ENCODE measurements around the gene ARHGAP26.
"Not testable (repeated sequence)": the region's sequence is repeated elsewhere in the genome, so short reads cannot be mapped to it uniquely, and the experiment has no call there.

ARHGAP26 gene

DNA sequence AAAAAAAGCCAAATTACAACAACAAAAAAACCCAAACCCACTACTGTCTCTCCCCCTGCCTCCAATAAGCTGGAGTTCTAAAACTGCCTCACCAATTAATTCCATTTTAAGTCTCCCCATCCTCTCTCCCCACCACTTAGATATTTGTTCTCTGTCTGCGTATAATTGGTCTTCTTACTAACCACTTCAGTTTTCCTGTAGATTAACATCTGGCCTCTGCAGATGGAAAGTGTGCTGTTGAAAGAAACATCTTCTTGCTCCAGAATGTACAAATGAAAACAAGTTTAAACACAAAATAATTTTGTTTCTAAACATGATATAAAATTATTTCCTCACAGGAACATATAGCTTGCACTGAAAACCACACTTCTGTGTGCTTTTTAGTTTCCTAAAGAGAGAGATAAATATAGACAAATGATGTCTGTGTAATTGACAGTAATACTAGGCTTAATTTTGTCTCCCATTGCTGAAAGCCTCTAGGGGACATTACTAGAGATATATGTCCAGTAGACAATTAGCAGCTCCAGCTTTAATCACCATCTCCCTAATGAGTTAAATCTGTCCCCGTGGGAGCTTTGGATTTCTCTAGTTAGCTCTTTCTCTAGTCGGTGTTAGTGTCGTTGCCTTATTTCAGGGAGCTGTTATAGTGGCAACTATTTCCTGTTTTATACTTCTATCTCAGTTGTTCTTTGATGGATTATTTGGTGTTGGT lies 164.0 kb downstream of the ARHGAP26 start:
- DNase-seq (ENCODE audit: low spot score), result no peak

DNA sequence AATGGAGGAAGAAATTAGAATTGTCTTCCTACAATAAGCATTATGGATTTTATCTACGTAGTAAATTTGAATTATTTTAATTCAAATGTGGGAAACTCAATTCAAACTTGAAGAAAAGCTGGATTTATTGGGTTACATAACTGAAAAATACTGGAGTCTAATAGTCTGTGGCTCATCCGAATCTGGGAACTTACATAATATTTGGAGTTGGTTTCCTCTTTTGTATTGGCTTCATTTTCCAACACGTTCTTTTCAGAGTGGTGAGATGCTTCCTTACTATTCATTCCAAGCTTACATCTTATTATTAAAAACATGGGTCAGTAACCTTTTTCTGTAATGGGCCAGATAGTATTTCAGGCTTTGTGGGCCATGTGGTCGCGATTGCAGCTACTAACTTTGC lies 164.8 kb downstream of the ARHGAP26 start:
- no peak for DNase-seq (ENCODE audit: low spot score)

DNA sequence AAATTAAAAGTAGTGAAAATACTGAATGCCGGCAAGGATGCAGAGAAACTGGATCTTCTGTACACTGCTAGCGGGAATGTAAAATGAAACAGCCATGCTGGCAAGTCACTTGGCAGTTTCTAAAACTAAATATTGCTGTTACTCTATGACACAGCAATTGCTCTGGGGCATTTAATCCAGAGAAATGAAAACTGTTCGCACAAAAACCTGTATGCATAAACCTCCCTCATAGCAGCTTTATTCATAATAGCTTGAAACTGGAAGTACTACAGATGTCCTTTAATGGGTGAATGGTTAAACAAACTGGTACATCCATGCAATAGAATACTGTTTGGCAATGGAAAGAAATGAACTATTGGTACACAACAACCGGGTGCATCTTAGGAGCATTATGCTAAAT lies 167.2 kb downstream of the ARHGAP26 start:
- no peak for DNase-seq (ENCODE audit: low spot score)

DNA sequence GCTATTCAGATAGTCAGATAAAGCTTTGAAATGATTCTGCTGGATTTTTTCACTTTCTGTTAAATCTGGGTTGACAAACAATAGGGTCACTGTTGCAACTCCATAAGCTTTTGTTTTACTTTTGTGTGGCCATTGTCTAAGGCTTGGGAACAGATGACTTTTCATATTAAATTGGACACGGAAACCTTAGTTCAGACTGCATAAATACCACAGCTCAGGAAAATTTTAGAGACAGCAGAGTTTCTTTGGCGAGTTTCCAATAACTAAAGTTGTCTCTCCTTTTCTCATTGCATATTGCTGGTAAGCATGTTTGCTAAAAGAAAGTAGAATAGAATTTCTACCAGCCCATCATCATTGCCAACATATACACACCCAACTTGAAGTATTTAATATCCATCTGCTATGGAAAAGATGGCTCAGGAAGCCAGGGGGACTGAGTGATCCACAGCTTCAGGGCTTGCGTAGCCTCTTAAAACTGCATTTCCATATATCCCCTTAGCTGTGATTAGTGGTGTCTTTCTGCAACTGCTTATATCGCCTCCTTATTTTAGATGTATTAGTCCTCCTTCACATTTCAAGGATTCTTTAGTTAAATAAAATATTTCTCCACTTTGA lies 168.2 kb downstream of the ARHGAP26 start:
- no peak for DNase-seq (ENCODE audit: low spot score)

DNA sequence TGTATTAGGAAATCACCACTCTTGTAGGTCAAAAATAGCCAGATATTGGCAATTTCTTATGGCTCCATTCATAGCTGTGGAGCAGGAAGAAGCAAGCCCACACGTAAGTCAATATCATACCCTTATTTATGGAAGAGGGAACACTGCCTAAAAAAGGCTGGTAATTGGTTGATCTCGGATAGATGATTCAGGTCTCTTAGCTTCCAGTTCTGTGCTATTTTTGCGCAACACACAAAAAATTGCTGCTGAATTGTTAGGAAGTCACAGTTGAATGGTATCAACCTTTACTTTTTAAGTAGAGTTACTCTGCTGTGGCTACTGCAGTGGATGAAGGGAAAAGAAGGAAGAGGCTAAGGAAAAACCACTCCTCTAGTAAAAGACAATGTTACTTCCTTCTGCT lies 168.8 kb downstream of the ARHGAP26 start:
- DNase-seq (ENCODE audit: low spot score), result no peak

DNA sequence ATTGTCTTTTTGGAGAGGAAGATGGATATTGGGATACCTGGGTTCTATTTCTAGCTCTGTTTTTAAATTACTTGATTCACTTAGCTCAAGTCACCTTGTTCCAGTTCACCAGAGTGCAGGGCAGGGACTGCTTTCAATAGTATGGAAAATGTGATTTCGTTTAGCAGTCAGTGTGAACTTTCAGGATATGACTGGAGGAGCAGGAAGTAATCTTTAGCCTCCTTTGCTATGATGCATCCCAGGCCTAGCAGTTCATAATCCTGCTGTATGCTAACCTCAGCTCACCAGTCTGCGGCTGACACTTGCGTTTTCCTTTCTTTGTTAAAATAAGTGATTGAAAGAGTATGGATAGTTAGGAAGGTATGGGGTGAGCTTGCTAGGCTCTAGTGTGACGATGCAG lies 169.7 kb downstream of the ARHGAP26 start:
- DNase-seq (ENCODE audit: low spot score), result no peak

DNA sequence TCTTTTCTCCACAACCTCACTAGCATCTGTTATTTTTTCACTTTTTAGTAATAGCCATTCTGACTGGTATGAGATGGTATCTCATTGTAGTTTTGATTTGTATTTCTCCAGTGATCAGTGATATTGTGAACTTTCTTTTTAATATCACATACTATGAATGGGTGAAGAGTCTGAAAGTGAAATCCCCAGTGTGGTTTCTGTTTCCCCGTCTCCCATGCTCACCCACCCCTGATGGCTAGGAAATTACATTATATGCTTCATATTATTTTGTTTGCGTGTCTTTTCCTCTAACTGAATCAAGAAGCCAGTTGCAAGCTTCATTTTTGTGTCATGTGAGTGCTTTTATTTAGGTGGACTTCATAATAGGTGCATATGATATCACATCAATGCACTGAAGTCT lies 171.1 kb downstream of the ARHGAP26 start:
- no peak for DNase-seq (ENCODE audit: low spot score)

DNA sequence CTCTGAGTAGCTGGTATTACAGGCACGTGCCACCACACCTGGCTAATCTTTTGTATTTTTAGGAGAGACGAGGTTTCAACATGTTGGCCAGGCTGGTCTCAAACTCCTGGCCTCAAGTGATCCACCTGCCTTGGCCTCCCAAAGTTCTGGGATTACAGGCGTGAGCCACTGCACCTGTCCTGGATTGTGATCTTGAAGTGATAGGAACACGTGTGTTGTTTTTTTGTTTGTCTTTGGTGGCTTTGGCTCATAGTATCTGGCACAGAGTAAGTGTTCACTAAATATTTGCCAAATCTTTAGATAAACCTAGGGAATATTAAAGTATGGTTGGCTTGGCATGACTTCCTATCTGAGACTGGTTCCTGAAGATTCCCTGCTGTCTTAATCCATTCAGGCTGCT lies 172.7 kb downstream of the ARHGAP26 start:
- DNase-seq (ENCODE audit: low spot score), result no peak

DNA sequence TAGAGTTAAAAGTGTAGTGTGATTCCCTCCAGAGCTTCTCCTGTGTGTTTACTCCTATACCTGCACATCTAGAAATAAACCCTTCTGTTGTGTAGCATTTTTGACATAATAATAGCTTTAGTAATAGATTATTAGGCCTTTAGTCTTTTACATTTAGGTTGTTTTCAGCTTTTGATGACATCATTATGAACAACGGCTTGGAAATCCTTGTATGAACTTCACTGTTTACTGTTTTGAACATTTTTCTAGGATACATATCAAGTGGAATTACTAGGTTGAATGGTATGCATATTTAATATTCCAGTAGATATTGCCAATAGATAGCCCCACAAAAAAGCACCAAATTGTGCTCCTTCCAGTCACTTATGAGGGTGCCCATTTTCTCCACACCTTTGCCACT lies 174.0 kb downstream of the ARHGAP26 start:
- DNase-seq (ENCODE audit: low spot score), result no peak

DNA sequence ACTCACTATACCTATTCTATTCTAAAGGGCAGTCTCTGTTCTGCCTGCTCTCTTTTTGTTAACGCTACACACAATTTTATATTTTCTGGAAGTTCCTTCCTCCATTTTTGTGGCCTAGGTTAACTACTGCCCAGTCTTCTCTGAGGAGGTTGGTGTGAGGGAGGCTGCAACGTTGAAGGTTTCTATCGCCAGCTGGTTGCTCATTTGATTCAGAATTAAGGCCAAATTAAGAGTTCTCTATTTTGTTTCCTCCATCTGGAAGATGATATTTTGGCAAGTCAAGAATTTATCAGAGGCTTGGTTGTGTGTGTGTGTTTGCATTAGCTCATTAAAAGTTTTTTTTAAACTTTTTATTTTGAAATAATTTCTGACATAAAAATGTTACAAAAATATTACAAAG lies 175.1 kb downstream of the ARHGAP26 start:
- no peak for DNase-seq (ENCODE audit: low spot score)

DNA sequence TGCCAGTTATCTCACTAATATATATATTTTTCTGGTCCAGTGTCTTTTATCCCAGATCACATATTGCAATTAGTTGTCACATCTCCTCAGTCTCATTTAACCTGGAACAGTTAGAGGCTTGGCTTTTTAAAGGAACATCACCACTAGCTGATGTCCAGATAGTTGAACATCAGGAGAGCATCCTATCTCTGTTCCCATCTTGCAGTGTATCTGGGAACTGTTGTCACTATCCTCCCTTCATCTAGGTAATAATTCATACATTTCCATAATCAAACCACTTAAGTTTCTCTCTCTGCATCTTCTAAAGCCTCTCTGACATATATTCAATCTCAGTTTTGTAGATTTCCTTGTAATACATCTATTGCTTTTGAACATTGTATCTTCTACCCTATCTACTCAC lies 175.7 kb downstream of the ARHGAP26 start:
- DNase-seq (ENCODE audit: low spot score), result no peak

DNA sequence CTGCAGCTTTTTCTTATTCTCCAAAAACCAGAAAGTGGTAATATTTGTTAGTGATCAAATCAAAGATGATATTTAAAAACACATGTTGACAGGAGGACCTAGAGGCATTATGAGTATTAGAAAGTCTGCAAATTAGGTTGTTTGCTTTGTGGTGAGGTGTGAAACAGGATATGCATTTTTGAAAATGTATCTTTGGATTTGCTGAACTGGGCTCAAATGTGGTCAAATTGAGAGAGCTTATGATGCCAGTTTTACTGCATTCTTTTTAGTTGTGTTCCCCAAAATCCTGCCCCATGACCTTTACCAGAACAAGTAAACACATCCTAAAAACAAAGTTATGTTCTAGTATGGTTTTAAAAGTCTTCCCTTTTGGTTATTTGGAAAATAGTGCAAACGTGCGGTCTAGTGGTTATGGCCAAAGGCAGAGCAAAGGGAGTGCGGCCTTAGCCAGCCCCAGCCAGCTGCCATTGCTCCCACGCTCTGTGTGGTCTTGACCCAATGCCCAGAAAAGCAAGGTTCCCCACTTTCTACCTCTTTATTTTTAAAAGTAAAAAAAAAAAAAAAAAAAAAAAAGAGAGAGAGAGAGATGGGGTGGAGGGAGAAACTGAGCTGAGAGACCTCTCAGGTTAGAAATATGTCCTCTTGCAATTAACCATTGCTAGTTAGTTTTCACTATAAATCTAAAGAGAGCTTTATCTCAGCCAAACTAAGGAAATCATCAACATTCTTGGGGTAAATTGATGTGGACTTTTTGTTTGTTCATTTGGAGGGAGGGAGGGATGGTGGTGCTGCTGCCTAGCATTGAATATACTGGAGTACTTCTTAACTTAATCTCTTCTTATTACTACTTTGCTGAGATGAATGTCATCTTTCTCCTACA lies 176.6 kb downstream of the ARHGAP26 start:
- no peak for DNase-seq (ENCODE audit: low spot score)

DNA sequence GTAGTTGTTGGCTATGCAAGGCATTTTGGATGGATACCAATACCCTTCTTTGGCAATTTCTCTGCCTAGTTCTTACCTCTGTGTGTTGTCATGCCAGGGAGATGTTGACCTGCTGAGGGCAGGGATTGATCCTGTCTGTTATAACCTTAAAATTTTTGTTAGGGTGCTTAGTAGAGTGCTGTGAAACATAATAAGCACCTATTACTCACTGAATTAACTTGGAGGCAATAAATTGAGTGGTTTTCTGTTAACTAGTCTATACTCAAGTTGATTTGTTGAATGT lies 177.2 kb downstream of the ARHGAP26 start:
- DNase-seq (ENCODE audit: low spot score), result no peak

DNA sequence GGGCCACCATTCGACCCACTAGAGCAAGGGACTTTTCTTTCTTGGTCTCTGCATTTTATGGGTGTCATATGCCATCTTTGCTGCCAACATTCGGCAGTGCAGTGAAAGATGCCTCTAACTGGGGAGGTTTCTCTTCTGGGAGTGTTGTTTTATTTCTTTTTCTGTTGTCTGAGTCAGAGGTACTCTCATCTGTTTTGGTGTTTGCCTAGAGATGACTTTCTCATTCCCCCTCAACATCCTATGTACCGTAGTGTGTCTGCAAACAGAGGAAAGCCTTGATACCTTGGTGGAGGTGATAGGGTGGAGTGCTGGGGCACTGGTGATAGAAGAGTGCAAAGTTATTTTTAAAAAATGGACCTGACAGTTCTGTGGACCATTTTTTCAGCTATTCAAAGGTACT lies 182.1 kb downstream of the ARHGAP26 start:
- no peak for DNase-seq (ENCODE audit: low spot score)

DNA sequence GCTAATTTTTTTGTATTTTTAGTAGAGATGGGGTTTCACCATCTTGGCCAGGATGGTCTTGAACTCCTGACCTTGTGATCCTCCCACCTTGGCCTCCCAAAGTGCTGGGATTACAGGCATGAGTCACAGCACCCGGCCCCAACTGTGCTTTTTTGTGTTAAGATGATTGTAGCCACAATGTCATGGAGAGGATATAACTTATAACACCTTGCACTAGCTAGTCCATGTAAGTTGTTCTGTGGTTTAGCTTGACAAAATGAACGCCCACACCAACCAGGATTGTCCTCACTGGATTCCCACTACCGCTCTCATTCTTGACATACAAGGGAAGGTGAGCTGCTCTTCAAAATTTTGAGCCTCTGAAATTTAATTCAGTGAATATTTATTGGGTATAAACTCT lies 182.7 kb downstream of the ARHGAP26 start:
- DNase-seq (ENCODE audit: low spot score), result not testable (repeated sequence)

DNA sequence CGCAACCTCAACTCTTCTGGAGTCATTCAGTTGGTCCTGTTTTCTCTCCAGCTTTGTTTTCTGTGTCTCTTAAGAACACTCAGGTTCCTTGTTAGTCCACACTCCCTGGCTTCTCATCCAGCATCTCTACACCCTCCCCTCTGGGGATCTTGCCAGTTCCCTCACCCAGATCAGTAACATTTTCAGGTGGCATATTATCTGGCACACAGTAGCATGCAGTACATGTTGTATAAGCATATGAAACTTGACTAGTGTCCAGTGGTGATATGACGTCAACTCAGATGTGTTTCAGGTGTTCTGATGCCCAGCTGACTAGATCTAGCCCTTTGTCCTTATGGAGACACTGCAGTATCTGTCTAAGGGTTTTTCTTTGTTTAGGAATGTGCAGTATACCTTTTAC lies 184.3 kb downstream of the ARHGAP26 start:
- no peak for DNase-seq (ENCODE audit: low spot score)

DNA sequence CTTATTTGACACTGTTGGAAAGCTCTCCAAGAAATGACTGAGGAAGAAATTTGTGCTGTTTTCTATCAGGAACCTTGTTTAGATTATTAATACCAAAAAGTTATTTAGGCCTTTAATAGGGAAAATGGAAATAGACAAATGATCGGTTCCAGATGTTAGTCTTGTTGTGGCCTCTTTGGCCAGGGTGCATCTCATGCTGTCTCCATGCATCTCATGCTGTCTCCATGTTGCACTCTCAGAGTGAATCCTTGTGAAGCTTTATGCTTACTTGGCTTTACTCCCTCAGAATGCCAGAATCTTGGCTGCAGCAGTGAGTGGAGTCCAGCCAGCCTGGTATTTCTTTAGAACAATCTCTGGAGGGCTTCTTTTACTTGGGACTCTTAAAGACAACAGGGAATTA lies 185.5 kb downstream of the ARHGAP26 start:
- no peak for DNase-seq (ENCODE audit: low spot score)

DNA sequence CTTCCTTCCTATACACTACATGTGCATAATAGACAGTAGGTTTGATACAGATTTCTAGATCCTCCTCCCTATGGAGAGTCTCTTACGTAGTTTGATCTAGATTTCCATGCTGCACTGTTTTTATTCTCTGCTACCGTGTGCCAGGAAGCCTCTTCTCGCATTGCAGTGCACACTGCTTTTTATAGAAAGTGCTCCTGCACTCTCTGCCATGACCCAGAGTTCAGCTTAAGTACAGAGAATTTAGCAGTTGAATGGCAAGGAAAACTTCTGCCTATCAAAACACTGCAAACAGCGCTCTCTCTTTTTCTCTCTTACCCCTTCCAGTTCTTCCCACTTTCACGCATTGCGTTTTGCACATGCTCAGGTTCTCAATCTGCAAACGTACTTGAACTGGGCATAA lies 187.4 kb downstream of the ARHGAP26 start:
- no peak for DNase-seq (ENCODE audit: low spot score)

DNA sequence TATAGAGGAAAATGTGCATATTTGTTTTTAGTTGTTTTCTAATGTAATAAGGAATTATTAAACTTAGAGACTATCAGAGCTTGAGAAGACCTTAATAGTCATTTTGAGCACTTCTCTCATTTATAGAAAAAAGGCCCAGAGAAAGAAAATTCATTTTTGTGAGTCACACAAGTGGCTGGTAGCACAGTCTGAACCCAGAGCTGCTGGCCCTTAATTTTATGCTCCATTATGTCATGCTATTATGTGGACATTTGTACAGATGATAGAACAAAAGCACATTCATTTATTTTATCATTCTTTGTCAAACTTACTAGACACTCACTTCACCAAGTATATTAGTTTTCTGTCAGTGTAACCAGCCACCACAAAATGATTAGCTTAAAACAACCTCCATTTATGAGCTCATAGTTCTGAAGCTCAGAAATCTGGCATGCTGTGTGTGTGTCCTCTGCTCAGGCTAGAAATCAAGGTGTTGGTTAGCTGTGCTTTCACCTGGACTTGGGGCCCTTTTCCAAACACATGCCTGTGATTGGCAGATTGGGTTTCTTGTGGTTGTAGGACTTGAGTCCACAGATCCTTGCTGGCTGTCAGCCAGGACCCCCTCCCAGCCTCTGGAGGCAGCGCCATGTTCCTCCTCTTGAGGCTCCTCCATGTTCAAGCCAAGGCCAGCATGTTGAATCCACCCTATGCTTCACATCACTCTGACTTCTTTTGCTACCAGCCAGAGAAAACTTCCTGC lies 188.9 kb downstream of the ARHGAP26 start:
- no peak for DNase-seq (ENCODE audit: low spot score)

DNA sequence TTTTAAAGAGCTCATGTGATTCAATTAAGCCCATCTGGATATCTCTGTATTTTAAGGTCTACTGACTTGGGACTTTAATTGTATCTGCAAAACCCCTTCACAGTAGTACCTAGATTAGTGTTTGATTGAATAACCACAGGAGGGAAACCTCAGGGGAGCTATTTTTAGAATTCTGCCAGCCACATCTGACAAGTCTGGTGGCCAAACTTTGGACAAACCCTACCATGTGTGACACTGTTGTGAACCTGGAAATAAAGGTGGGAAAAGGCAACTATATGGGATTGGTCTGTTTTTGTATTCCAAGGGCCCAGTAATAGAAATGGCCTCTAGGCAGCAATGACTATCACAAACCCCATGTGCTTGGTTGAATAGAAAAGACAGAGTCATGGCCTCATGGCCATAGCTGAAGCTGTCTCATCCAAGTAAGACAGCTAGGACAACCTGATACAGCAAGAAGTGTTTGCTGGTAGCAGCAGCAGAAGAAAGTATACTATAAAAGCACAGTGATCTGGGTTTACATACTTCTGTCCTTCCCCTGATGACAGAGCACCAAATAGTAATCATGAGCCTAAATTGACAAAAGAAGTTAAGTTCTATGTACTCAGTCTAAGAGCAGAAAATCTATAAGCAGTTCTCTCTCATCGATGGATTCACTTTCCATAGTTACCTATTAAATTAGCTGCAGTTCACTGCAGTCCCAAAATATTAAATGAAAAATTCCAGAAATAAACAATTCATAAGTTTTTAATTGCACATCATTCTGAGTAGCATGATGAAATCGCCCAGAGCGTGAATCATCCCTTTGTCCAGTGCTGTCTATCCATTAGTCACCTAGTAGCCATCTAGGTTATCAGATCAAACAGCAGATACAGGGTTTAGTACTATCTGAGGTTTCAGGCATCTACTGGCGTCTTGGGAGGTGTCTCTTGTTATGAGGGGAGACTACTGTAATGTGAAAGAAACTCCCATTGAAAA lies 189.8 kb downstream of the ARHGAP26 start:
- no peak for DNase-seq (ENCODE audit: low spot score)

DNA sequence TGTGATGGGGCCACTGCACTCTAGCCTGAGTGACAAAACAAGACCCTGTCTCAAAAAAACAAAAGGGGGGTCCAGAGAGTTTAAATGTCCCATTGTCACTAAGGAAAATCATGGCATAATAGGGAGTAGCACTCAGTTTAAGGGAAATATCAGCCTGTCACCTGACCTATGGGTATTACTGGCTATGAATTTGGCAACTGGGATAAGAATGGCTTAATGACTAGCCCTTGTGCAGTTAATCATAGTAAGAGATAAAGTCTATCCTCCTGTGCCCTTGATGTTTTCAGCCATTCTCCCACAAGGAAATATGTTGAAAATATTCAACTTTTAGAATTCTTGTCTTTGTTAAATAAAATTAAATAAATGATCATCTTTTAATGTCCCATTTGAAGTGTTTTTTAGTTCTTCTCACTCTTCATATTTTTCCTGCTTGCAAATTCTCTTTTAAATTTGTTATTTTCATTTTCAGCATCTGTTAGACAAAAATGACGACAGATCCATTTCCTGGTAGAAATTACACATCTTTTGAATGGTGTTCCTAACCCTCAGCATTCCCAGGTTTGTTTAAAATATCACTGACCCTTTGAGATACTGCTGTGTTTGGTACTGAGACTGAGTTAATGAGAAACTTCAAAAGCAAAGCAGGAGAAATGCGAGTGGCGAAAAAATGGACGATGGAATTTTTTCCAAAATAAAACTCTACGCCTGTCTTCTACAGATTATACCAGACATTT lies 191.4 kb downstream of the ARHGAP26 start:
- DNase-seq (ENCODE audit: low spot score), result no peak

Data from ecto neural progenitor cell (in vitro differentiated cells).